ENCODE data around the gene KRTAP3-1.

The KRTAP3-1 gene

DNA sequence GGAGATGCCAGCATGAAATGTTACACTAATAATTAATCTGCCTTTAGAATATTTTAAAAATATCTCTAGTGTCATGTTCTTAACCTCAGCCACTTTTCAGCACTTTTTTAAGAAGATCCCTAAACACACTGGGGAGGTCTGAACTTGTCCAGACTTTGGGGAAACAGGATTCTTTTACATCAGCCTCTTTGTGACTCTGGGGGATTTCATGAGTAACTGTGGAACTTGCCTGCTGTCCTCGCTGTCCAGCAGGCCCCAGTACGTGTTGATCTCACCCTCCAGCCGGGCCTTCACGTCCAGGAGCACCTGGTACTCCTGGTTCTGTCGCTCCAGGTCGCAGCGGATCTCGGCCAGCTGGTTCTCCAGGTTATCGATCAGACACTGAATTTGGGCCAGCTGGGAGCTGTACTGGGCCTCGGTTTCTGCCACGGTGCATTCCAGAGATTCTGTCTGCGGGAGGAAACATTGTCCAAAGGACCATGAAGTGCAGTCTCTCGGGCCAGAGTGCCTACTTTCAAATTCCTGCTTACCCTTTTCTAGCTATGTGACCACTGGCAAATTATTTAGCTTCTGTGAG, 30.3 kb downstream of the KRTAP3-1 start:
- no peak for DNase-seq (ENCODE audit: low spot score)

- DNase-seq (ENCODE audit: low spot score): no peak
Observed at GRCh38 chr17:40975516-40975915, 33.4 kb downstream of the KRTAP3-1 start.

- no peak for DNase-seq (ENCODE audit: low spot score)
Observed at GRCh38 chr17:40974366-40974765, 34.6 kb downstream of the KRTAP3-1 start.

DNA sequence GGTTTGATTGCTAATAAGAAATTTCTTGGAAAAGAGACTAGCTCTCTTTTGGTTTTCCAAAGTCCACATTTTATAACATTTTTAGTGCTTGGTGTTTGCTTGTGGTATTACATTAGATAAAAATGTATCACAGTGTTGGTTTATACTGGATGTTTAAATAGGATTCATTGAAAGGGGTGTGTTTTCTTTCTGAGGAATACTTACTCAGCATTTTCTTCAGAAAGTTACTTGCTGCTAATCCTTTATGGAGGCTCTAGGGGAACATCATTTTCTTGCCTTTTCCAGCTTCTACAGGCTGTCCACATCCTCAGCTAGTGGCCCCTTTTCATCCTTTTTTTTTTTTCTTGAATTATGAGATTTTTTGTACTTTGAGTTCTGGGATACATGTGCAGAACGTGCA, 41.3 kb downstream of the KRTAP3-1 start:
- no peak for DNase-seq (ENCODE audit: low spot score)

- no peak for DNase-seq (ENCODE audit: low spot score)
Observed at GRCh38 chr17:40966848-40967247, 42.1 kb downstream of the KRTAP3-1 start, which contains the start of gene KRT39. Gene KRT39 (minus strand): TSS chr17:40966948. CDS start chr17:40966856, 92 bp downstream.

DNA sequence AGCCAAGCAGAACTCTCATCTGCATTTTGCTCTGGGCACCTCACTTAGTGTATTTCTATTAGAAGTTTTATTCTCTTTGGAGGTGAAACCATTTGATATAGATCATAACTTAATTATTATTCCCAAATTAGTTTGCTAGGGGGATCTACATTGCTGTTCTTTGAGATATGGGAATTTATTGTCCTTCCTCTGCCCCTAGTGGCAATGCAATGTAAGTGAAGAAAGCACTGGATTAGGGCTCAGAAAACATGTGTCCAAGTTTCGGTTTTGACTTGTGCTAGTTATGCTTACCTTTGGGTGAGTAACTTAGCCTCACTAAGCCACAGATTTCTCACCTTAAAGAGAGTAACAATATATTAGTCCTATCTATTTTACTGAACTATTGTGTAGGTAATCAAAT, 45.1 kb downstream of the KRTAP3-1 start:
- DNase-seq (ENCODE audit: low spot score): peak; percentile 53

- DNase-seq (ENCODE audit: low spot score): no peak
Observed at GRCh38 chr17:40962059-40962561, 46.8 kb downstream of the KRTAP3-1 start.

- DNase-seq (ENCODE audit: low spot score): no peak
Observed at GRCh38 chr17:40961591-40961990, 47.3 kb downstream of the KRTAP3-1 start.

DNA sequence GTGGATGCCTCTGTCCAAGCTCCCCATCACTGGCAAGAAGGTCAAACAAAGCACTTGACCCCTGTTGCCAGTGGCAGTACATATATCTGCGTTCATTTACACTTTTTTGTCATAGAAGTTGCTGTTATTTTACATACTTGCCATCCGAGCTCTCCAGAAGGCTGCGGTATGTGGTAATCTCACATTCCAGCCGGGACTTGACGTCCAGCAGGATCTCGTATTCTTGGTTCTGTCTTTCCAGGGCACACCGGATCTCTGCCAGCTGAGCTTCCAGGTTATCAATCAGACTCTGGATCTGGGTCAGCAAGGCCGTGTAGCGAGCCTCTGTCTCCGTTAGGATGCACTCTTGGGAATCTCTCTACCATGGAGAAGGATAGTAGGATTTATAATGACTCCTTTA, 48.8 kb downstream of the KRTAP3-1 start:
- DNase-seq (ENCODE audit: low spot score): no peak

Data from D341Med (cell line).